AG10803 (cell line): ENCODE measurements around the gene PC.

Source experiments
- DNase-seq: peaks from one replicate; pipeline ENCODE4 v3.0.0; 2010; ENCODE audit warnings: low read depth
- H3K4me3 ChIP-seq: 2 replicates; pipeline ENCODE4 v1.5.1; 2011; ENCODE audit warnings: mild to moderate bottlenecking, low read length, control low read depth
- CTCF ChIP-seq: conservative IDR thresholded peaks from 2 replicates; pipeline ENCODE4 v1.5.1; 2011; ENCODE audit warnings: mild to moderate bottlenecking, low read length, control low read depth, inconsistent platforms

The PC gene

GRCh38 chr11:66889960-66890359 is 68.2 kb downstream of the PC start:
- TF ChIP-seq CTCF, result no peak
- DNase-seq, result no peak
- H3K4me3 ChIP-seq, result no peak overlapping the region

DNA sequence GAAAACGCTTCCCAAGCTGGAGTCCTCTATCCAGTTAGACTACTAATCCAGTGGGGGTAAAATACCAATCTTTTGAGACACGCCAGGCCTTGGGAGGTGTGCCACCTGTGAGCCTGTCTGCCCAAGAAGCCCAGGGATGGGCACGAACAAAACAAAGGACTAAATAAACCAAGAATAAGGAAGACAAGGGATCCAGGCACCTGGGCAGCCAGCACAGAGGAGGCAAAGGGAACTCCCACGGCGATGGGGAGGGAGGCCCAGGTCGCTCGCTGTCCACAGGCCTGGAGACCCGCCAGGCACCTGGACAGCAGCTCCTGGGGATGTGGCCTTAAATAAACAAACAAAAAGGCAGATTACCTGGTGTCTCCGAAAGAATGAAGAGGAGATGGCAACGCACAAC is 69.9 kb downstream of the PC start:
- H3K4me3 ChIP-seq, result no peak overlapping the region
- DNase-seq, result no peak
- TF ChIP-seq CTCF, result no peak

DNA sequence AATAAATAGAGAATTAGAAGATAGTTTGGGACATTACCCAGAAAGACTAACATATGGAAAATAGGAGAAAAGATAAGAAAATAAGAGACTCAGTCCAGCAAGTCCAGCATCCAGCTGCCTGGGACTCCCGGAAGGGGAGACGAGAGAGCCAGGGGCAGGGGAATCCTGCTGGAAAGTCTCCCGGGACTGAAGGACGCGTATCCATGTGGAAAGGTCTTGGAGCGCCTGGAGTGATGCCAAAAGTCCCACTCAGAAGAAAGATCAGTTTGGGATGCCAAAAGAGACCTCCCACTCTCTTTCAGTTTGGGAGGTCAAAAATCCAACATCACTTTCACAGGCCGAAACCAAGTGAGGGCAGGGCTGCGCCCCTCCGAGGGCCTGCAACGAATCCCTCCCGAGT is 70.7 kb downstream of the PC start:
- DNase-seq, result no peak
- H3K4me3 ChIP-seq, result no peak overlapping the region
- TF ChIP-seq CTCF, result no peak

GRCh38 chr11:66886671-66887221 is 71.4 kb downstream of the PC start:
- no peak overlapping the region for H3K4me3 ChIP-seq
- TF ChIP-seq CTCF, result no peak
- DNase-seq, result no peak

- no peak for DNase-seq
- no peak overlapping the region for H3K4me3 ChIP-seq
- TF ChIP-seq CTCF, result no peak
These were observed 72.2 kb downstream of the PC start for GRCh38 chr11:66885950-66886440.

DNA sequence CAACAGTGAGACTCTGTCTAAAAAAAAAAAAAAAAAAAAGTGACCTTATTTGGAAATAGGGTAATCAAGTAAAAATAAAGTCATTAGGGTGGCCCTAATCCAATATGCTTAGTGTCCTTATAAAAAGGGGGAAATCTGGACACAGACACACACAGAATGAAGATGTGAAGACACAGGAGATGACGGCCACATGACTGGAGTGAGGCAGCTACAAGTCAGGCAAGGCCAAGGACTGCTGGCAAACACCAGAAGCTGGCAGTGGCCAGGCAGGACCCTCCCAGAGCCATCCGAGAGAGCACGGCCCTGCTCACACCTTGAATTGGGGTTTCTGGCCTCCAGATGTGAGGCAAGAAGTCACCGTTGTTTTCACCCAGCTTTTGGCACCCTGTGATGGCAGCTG is 72.7 kb downstream of the PC start:
- H3K4me3 ChIP-seq, result no peak overlapping the region
- no peak for TF ChIP-seq CTCF
- DNase-seq, result no peak

- no peak for DNase-seq
- TF ChIP-seq CTCF, result no peak
- no peak overlapping the region for H3K4me3 ChIP-seq
These were observed 73.7 kb downstream of the PC start for GRCh38 chr11:66884443-66884842.
